ENCODE data around the gene MPND.
"Not testable (repeated sequence)": the region's sequence is repeated elsewhere in the genome, so short reads cannot be mapped to it uniquely, and the experiment has no call there.

GRCh38 chr19:4328991-4329681 lies 14.2 kb upstream of the MPND start:
- not testable (repeated sequence) for TF ChIP-seq SUZ12 (IDR thresholded peaks at IDR 0.05; ENCODE audit: extremely low read depth, insufficient read depth, insufficient read length); YY1 (IDR thresholded peaks at IDR 0.05; ENCODE audit: insufficient read depth, insufficient read length); ZNF274 (IDR thresholded peaks at IDR 0.05; ENCODE audit: low read depth, low read length)

All from NT2/D1 (cell line).